ENCODE results near the gene SUMF2.

DNA sequence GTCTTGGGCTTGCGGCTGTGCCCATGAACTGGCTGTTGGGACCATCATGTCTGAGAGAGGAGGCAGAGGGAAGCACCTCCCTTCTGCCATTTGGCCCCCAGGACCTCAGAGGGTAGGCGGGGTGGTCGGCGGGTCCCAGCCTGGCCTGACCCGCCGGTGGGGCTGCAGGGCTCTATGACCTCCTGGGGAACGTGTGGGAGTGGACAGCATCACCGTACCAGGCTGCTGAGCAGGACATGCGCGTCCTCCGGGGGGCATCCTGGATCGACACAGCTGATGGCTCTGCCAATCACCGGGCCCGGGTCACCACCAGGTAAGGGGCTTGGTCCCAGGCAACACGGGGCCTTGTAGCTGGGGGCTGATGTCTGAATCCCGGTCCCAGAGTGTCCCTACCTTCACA, 14.1 kb downstream of the SUMF2 start:
- TF ChIP-seq POLR2A (IDR thresholded peaks at IDR 0.05; ENCODE audit: low read depth) (no peak), EP300 (IDR thresholded peaks at IDR 0.05) (no peak), POLR2AphosphoS5 (IDR thresholded peaks at IDR 0.05) (no peak)
- TF ChIP-seq, protein P1, sequence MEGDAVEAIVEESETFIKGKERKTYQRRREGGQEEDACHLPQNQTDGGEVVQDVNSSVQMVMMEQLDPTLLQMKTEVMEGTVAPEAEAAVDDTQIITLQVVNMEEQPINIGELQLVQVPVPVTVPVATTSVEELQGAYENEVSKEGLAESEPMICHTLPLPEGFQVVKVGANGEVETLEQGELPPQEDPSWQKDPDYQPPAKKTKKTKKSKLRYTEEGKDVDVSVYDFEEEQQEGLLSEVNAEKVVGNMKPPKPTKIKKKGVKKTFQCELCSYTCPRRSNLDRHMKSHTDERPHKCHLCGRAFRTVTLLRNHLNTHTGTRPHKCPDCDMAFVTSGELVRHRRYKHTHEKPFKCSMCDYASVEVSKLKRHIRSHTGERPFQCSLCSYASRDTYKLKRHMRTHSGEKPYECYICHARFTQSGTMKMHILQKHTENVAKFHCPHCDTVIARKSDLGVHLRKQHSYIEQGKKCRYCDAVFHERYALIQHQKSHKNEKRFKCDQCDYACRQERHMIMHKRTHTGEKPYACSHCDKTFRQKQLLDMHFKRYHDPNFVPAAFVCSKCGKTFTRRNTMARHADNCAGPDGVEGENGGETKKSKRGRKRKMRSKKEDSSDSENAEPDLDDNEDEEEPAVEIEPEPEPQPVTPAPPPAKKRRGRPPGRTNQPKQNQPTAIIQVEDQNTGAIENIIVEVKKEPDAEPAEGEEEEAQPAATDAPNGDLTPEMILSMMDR (IDR thresholded peaks at IDR 0.05), result no peak

All from esophagus muscularis mucosa (tissue), 4 donors.